Endothelial cell of coronary artery (primary cell): ENCODE data around the gene FREM3. TPM values are rescaled to one million over a fixed set of nuclear protein-coding genes. Genes with fewer than 3 reads are reported as not detected.

Source experiments
- total RNA-seq: library from RNA; depleted of rRNA; stranded (reverse); fragments of >200 nt; gene quantifications from 2 replicates; pipeline ENCODE4 v1.2.3, GENCODE V29; 2014

The FREM3 gene
- under 0.01 TPM in 1 of 2 replicates, not detected in the other for total RNA-seq

DNA sequence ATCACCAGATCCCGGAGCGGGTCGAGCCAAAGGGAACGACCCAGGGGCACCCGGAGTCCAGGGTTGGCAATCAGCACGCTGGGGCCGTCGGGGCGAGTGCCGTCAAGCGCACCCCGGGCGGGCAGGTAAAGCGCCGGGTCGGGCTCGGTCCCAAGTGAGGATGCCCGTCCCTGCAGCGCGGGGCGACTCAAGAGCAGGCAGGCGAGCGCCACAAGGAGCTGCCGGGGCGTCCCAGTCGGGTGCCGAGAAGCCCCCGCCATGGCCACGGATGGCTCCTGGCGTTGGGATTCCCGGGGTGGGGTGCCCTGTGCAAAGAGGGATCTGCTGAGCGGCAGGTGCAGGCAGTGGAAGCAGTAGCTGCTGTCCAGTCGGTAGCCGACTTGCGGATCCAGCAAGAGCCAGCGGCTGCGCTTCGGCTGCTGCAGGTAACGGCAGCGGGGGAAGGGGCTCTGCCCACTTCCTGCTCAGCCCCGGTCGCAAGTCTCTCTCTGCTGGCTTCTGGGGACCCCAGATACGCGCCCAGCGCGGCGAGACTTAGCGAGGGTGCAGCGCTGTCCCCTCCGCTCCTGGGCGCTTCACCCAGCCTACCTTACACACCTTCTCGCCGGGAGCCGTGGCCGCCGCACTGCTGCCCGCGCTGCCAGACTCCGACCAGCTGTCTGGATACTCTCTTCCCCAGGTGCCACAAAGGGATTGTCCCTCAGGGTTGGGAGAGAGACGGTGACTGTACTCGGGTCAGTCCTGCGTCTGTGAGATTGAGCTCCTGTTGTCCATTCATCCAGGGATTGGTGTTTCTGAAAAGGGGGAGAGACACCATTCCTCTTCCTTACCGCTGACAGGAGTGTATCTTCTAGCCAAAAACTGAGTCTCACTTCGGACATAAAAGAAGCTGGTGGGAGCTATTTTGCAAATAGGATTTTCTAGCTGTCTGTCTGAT lies at the start of gene FREM3:
FREM3 (minus strand) TSS at position 260 of the 937 bp plus-strand sequence; CDS start at position 260, 0 bp downstream.

Other genes starting within 250 kb of the FREM3 start
- 47.4 and 52.7 TPM in 2 replicates for gene SMARCA5, start 187.0 kb downstream of the FREM3 start, total RNA-seq
- gene GYPE, start 204.9 kb upstream of the FREM3 start, total RNA-seq = 0.19 TPM in 1 of 2 replicates, not detected in the other